ENCODE results near the gene ZNF765. TPM values are rescaled to one million over a fixed set of nuclear protein-coding genes. Genes with fewer than 3 reads are reported as not detected.
A peak's percentile ranks its signal among the peaks of the same experiment; 100 is the strongest.
"Not testable (repeated sequence)": the region's sequence is repeated elsewhere in the genome, so short reads cannot be mapped to it uniquely, and the experiment has no call there.

Gene ZNF765
- total RNA-seq, 6 experiments from 2014 or later: 4.3 to 5.4 (median 5.1) TPM

GRCh38 chr19:53388168-53388567 is 6.8 kb upstream of the ZNF765 start:
- no peak overlapping the region for H3K4me3 Mint-ChIP-seq
- no peak overlapping the region for H3K27ac Mint-ChIP-seq
- peaks cover 2% of the 10 kb centered on the region; the same call in 1 of the 2 replicates for H3K27me3 Mint-ChIP-seq (ENCODE audit: insufficient read depth)
- peaks cover 61% of the 10 kb centered on the region for H3K36me3 Mint-ChIP-seq (ENCODE audit: low read depth)
- peaks cover 6% of the 10 kb centered on the region for H3K4me1 Mint-ChIP-seq (ENCODE audit: low read depth)
- peaks cover 74% of the 10 kb centered on the region for H3K9me3 Mint-ChIP-seq
- TF ChIP-seq CTCF (IDR thresholded peaks at IDR 0.05): no peak
- no peak for DNase-seq

GRCh38 chr19:53388904-53389303 is 6.0 kb upstream of the ZNF765 start:
- DNase-seq: no peak
- no peak overlapping the region for H3K27ac Mint-ChIP-seq
- H3K36me3 Mint-ChIP-seq (ENCODE audit: low read depth): peaks cover 53% of the 10 kb centered on the region
- H3K4me3 Mint-ChIP-seq: no peak overlapping the region
- TF ChIP-seq CTCF (IDR thresholded peaks at IDR 0.05): no peak
- peaks cover 66% of the 10 kb centered on the region for H3K9me3 Mint-ChIP-seq
- peaks cover 11% of the 10 kb centered on the region for H3K4me1 Mint-ChIP-seq (ENCODE audit: low read depth)
- peaks cover 2% of the 10 kb centered on the region; the same call in 1 of the 2 replicates for H3K27me3 Mint-ChIP-seq (ENCODE audit: insufficient read depth)

GRCh38 chr19:53389571-53389970 is 5.4 kb upstream of the ZNF765 start:
- Mint-ChIP-seq H3K9me3 (peaks cover 61% of the 10 kb centered on the region), H3K27ac (no peak overlapping the region), H3K4me3 (no peak overlapping the region), H3K36me3 (ENCODE audit: low read depth) (peaks cover 51% of the 10 kb centered on the region), H3K4me1 (ENCODE audit: low read depth) (peaks cover 15% of the 10 kb centered on the region), H3K27me3 (ENCODE audit: insufficient read depth) (peaks cover 2% of the 10 kb centered on the region; the same call in 1 of the 2 replicates)
- no peak for DNase-seq
- no peak for TF ChIP-seq CTCF (IDR thresholded peaks at IDR 0.05)

GRCh38 chr19:53389978-53390377 is 5.0 kb upstream of the ZNF765 start:
- DNase-seq: no peak
- Mint-ChIP-seq H3K27ac (no peak overlapping the region), H3K27me3 (ENCODE audit: insufficient read depth) (peaks cover 2% of the 10 kb centered on the region; the same call in 1 of the 2 replicates), H3K9me3 (peaks cover 57% of the 10 kb centered on the region), H3K36me3 (ENCODE audit: low read depth) (peaks cover 47% of the 10 kb centered on the region), H3K4me1 (ENCODE audit: low read depth) (peaks cover 18% of the 10 kb centered on the region), H3K4me3 (no peak overlapping the region)
- TF ChIP-seq CTCF (IDR thresholded peaks at IDR 0.05): no peak

GRCh38 chr19:53394522-53394973 is 401 bp upstream of the ZNF765 start:
- peaks cover 29% of the 10 kb centered on the region for H3K36me3 Mint-ChIP-seq (ENCODE audit: low read depth)
- peaks cover 2% of the 10 kb centered on the region for H3K27me3 Mint-ChIP-seq (ENCODE audit: insufficient read depth)
- H3K4me3 Mint-ChIP-seq: peak overlapping the region; percentile 91
- H3K4me1 Mint-ChIP-seq (ENCODE audit: low read depth): peaks cover 25% of the 10 kb centered on the region
- peaks cover 18% of the 10 kb centered on the region for H3K9me3 Mint-ChIP-seq
- no peak for DNase-seq
- no peak for TF ChIP-seq CTCF (IDR thresholded peaks at IDR 0.05)
- H3K27ac Mint-ChIP-seq: peak overlapping the region; percentile 93

- peaks cover 14% of the 10 kb centered on the region for H3K9me3 Mint-ChIP-seq
Measured at GRCh38 chr19:53395840-53396524, 1.0 kb downstream of the ZNF765 start.

More at GRCh38 chr19:53395840-53396524, 1.0 kb downstream of the ZNF765 start:
- Mint-ChIP-seq H3K27ac (peak overlapping the region; percentile 93), H3K4me3 (peak overlapping the region; percentile 91), H3K4me1 (ENCODE audit: low read depth) (peaks cover 25% of the 10 kb centered on the region), H3K36me3 (ENCODE audit: low read depth) (peaks cover 31% of the 10 kb centered on the region)
- DNase-seq; H3K27me3 Mint-ChIP-seq (ENCODE audit: insufficient read depth): not testable (repeated sequence)

All from HFFc6 (cell line).